Astrocyte of the hippocampus (primary cell): ENCODE data around the gene ASPG.
A peak's percentile ranks its signal among the peaks of the same experiment; 100 is the strongest.

Source experiments
- DNase-seq: peaks from one replicate; pipeline ENCODE4 v3.0.0; 2011; ENCODE audit warnings: low read depth, low spot score

ASPG gene

DNA sequence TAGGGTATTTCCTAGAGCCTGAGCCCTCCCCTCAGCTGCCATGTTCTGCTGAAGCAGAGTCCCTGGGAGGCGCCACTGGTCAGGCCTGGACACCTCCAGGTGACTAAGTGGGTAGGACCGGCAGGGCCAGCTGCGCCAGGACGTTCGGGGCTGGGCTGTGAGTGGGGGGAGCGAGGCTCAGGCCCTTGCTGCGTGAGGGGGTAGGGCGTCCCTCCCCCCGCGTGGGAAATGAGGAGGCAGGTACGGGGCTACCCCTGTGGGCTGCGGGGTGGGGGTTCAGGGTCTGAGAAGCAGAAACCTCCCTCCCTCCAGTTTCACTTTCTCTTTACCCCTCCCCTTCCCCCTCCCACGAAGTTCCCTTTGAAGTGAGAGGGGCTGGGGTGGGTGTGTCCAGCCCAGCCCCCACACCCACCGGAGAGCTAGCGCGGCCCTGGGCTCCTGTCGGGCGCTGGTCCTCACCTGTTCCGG lies 30.8 kb downstream of the ASPG start:
- DNase-seq: no peak

DNA sequence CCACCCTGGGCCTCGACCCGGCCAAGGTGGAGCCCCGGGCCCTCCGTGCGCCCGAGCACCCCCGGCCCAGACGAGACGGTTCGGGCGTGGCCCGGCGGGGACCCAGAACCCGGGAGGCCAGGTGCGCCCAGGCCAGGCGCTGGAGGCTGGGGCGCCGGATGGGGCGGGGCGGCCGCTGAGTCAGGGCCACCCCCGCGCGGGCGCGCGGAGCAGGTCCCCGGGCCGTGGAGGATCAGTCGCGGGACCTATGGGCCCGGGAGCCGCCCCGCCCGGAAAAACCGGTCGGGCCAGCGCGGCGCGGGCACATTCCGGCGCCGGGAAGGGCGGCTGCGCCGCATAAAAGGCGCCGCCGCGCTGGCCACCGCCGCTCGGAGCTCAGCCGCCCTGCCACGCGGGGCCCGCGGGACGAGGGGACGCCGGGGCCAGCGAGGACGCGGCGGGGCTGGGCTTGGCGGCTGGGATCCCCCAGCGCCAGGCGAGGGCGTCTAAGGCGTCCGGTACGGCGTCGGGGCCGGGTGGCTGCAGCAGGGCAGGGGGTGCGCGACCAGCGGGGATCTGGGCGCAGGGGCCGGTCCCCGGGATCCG lies 31.3 kb downstream of the ASPG start:
- no peak for DNase-seq

DNA sequence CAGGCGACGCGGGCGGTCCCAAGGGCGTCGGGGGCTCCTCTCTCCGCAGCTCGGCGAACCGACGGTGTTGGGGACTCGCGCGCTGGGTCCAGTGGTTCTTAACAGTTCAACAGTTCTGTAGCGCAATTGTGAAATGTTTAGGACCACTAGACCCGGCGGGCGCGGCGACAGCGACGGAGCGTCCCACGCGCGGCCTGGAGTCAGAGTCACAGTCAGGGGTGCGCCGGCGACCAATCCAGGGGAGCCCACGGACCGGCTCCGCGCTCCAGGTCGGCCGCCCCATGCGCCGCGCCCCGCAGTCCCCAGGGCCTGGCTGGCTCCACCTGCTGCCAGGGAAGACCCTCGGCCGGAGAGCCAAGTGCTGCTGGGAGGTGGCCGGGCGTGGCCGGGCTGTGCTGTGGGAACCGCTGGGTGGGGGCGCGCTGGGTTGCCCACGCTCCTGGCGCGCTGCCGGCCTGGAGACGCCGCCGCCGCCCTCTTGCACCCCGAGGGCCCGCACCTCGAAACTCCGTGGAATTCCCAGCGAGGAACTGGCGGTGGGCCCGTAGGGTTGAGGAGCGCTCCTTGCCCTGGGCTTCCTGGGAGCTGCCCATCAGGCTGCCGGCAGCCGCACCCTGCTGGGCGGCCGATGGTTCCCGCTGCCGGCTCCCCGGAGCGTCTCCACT lies 32.0 kb downstream of the ASPG start:
- DNase-seq: no peak

DNA sequence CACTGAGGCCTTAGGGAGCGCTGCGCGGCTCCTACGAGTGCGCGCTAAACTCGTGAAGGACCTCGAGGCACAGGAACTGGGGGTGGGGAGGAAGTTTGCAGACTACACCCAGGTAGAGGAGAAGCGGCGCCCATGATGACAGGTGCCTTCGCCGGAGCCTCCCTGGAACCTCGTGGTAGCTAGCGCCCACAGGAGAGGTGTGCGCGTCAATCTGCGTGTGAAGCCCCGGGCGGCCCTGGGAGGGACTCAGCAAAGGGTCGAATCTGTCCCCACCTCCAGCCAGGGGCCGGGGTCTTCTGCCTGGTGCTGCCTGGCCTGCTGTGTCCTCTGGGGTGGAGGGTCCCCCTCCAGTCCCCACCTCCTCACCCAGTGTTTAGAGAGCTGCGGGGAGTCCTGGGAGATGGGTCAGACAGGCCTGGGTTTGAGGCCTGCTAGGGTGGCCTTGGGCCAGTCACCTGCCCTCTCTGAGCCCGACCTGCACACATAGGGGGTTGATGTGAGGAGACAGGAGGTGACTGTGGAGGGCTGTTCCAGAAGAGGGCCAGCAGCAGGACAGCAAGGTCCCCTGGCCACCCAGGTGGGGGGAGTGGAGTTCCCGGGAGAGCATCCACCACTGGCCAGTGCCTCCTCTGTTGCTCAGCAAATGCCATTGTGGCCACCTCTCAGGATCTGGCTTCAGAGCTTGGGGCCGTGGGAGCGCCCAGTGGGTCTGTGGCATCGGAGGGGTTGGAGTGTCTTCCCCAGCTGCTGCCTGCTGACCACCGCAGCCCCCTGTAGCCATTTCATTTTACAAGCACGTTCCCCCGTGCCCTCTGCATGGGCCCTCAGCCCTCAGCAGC lies 32.7 kb downstream of the ASPG start:
- DNase-seq: no peak

DNA sequence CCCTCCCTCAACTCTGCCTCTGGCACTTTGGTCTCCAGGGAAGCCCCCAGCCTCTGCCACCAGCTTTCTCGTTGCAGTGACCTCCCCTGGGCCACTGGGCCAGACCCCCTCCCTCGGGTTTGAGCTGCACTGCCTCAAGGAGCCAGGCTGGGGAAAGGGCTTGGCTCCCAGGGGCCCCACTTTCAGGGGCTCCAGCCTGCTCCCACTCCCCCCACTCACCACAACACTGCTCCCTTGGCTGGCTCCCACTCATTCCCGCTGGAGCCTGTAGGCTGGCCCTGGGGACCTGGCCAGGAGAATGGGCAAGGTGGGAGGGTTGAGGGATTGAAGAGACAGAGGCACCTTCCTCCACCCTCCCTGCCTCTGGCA lies 33.6 kb downstream of the ASPG start:
- no peak for DNase-seq

DNA sequence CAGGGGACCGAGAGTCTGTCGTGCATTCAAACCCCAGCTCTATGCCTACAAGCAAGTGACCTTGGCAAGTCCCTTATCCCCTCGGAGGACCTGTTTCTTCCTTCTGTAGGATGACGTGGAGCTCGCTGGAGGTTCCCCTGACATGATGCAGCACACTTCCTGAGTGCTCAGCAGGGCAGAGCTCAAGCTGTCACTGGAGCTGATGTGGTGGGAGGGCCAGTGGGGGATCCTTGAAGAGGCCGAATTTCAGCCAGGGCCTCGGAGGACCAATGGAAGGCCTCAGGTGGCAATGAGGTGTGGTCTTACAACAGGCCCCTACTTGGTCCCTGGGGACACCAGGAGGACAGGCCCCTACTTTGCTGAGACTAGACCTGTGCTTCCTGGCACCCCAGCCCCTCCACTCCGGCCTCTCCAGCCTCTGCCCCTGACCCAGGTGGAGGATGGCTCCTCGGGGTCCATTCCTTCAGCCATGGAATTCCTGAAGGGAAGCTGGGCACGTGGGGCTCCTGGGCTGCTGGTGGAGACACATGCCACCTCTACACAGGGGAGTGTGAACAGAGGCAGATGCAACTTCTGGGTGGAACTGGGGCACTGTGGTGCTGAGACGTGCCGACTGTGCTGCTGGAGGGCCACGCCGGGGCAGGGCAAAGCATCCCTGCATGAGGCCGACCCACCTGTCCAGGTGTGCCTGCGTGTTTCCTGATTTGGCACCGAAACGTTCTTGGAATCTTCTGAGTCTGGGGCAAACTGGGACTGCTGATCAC lies 34.2 kb downstream of the ASPG start:
- no peak for DNase-seq

DNA sequence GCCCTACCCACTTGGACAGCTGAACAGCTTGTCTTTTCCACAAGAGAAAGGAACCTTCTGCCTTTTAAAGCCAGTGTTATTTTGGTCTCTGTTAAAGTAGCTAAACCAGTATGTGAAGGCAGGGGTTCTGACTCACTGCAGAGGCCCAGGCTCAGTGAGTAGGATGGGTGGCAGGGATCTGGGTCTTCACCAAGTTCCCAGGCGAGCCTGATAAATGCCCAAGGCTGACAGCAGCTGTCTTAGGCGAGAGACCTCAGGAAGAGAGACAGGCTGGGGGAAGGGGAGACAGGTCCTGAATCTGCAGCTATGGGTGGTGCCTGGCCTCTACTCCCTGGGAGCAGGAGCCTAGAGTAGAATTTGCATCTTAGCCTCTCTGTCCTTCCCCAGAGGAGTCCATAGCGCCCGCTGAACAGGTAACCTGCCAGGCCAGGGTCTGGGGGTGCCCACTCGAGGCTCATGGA lies 34.8 kb downstream of the ASPG start:
- no peak for DNase-seq

DNA sequence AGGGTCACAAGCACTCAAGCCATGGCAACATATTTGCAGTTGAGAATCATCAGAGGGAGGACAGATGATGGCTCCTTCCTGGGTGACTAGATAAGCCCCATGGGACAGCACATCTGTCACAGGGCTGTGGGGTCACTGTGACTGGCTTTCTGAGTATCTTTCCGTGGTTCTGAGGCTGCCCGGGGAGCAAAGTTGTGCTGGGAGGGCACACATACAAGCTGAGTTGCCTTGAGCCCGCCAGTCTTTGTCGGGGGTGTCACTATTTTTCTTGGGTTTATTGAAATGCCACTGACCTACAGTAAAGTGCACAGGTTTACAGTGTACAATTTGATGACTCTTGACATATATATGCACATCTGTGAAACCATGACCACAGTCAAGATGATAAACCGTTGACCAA lies 35.6 kb downstream of the ASPG start:
- no peak for DNase-seq

DNA sequence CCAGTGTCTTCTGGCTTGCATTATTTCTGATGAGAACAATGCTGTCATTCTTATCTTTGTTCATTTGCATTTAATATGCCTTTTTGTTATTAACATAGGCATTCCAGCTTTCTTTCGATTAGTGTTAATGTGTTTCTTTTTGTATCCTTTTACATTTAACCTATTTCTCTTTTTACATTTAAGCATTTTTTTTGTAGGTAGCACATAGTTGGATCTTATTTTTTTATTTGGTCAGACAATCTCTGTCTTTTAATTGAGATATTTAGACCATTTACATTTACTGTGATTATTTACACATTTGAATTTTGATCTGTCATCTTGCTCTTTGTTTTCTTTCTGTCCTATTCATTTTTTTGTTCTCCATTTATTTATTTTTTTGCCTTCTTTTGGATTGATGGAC lies 38.4 kb downstream of the ASPG start:
- DNase-seq: no peak

DNA sequence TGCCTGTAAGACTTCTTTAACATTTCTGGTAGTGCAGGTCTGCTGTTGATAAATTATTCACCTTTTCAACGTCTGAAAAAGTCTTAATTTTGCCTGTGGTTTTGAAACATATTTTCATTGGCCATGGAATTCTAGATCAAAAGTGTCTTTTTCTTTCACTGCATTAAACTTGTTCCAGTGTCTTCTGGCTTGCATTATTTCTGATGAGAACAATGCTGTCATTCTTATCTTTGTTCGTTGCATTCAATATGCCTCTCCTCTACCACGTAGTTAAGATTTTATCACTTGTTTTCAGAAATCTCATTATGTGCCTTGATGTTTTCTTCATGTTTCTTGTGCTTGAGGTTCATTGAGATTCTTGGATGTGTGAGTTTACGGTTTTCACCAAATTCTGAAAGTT lies 39.5 kb downstream of the ASPG start:
- DNase-seq: no peak

DNA sequence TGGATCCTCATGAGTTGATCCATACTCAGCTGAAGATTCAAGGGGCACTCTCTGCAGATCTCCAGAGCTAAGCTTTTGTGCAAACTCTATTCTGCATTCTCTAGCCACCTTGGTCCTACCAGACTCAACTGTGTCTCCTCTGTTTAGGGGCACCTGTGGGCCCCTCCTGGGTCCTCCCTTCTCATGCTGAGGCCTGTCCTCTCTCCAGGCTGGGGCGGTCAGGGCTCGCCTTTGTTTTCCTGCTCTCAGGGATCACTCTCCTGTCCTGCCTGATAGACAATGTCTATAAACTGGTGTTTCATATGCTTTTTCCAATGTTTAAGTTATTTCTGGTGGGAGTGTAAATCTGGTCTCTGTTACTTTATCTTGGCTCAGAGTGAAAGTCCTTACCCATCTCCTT lies 41.3 kb downstream of the ASPG start:
- no peak for DNase-seq

DNA sequence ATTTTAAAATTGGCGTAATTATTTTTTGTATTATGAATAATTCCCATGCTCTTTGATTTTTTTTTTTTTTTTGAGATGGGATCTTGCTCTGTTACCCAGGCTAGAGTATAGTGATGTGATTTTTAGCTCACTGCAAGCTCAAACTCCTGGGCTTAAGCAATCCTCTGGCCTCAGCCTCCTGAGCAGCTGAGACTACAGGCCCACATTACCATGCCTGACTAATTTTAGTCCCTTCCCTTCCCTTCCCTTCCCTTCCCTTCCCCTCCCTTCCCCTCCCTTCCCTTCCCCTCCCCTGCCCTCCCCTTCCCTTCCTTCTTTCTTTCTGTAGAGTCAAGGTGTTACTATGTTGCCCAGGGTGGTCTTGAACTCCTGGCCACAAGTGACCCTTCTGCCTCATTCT lies 43.5 kb downstream of the ASPG start:
- DNase-seq: no peak

DNA sequence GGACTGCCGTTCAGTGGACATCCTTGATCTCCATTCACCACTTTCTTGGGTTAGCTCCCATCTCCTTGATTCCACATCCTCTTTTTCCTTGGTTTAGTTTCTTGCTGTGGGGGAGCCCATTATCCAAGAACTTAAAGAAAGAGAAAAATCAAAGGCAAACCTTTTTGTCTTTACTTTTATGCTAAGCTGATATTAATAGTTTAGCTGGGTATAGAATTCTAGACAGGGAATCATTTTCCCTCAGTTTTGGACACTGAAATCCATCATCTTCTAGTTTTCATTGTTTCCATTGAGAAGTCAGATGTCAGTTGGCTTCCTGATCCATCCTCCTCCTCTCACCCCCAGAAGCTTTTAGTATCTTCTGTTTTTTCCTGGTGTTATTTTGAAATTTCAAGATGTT lies 44.1 kb downstream of the ASPG start:
- no peak for DNase-seq

DNA sequence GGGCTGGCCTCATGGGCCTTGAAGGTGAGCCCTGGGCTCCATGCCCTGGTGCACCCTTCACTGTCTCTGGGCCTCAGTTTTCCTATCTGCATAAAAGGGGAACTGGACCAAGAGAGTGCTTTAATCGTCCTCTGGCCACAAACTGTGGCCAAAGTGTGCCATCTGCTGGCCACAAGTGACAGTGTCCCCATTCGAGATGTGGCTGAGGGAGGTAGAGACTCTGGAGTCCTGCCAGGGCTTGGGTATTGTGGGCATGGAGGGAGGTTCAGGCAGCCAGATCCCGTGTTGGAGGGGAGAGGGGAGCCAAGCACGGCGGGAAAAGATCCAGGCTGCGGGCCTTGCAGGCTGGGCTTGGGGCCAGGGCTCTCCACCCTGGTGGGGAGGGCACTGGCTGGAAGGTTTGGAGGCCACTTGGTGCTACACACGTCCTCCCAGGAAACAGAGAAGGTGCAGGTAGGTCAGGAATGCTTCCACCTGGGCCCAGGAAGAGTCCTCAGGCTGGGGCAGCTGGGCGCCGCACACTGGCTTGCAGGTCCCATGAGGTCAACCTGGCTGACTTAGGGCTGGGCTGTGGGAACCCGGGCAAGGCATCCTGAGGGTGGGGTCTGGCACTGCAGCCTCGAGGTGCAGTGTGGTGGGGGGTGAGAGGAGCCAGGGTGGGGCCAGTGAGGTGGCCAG lies 45.6 kb downstream of the ASPG start:
- peak; percentile 50 for DNase-seq

DNA sequence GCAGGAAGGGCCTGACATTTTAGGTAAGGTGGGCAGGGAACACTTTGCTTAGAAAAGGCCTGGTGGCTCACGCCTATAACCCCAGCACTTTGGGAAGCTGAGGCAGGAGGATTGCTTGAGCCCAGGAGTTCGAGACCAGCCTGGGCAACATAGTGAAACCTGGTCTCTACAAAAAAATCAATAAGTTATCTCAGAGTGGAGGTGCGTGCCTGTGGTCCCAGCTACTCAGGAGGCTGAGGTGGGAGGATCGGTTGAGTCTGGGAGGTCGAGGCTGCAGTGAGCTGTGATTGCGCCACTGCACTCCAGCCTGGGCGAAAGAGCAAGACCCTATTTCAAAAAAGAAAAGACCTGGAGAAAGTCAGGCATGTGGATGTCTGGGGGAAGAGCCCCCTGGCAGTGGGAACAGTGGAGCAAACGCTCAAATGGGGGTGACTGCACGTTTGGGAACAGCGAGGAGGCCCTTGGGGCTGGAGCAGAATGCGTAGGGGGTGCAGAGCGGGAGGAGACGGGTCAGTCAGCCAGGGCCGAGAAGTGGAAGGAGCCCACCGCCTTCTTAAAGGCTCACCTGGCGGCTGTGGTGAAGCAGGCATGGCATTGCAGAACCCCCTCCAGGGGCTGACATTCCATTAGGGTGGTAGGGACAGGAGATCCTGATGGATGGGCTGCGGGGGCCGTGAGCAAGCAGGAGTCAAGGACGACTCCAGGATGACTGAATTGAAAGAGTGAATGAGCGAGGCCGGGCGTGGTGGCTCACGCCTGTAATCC lies 46.6 kb downstream of the ASPG start:
- no peak for DNase-seq

DNA sequence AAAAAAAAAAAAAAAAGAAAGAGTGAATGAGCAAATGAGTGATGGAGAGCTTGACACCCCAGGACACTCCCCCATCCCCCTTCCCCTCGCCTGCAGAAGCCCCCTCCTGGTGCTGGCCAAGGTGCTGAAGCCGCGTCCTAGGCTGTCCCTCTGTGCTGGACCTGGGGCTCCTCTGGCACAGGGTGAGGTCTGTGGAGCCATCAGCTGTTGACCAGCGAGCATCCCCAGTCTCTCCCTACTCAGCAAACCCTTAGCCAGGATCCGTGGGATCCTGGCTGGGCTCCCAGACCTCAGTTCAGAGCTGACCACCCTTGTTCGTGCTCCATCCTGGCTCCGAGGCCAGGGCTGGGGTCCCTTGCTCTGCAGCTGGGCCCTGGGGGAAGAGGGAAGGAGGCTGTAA lies 47.5 kb downstream of the ASPG start:
- no peak for DNase-seq

DNA sequence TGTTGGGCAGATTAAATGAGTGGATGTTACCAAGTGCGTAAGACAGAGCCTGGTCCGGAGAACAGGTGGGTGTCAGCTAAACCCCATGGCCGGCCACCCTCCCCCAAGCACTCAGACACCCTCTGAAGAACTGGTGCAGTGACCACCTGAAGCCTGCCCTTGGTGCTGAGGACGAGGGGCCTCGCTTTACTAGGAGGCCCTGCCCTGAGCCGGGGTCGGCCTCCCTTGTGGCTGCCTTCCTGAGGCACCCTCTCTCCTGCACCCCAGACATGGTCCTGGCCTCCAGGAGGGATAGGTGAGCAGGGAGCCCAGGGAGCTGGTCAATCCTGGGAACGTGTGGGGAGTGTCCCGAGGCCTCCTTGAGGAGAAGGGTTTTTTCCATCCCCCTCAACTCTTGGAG lies 48.0 kb downstream of the ASPG start:
- DNase-seq: no peak

DNA sequence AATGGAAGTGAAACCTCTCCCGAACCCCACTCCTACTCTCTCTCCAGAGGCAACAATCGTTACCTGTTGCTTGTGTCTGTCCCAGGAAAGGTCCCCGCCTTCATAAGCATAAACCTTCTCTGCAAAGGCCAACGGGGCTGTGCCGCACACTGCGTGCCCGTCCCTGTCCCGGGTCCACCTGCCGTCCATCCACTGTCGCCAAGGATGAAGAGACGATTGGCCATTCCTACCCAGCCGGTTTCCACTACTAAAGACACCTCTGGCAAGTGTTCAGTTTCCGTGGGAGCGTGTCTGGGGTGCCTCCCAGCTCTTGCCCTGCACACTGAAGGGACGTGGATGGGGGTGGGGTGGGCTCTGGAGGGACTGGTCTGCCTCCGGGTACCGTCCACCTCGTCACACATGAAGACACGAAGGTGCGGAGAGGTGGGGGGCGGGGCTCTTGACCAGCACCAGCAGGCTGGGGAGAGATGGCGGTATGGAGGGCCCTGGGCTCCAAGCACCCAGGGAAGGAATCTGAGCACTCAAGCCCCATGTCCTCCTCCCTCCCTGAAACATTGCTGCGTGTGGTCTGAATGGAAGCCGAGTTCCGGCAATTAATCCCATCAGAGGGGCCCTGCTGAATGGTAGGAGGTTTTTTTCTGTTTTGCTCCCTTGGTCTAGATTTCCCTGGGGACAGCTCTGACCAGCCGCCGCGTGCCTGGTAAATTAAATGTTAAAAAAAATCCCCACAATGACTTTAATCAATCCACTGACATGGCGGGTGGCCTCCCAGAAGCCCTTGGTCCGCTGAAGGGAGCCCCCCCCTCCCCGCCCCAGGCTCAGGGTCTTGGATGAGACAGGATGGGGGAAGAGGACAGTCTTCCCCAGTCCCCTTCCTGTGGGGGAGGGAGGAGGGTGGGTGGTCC lies 48.8 kb downstream of the ASPG start:
- no peak for DNase-seq

DNA sequence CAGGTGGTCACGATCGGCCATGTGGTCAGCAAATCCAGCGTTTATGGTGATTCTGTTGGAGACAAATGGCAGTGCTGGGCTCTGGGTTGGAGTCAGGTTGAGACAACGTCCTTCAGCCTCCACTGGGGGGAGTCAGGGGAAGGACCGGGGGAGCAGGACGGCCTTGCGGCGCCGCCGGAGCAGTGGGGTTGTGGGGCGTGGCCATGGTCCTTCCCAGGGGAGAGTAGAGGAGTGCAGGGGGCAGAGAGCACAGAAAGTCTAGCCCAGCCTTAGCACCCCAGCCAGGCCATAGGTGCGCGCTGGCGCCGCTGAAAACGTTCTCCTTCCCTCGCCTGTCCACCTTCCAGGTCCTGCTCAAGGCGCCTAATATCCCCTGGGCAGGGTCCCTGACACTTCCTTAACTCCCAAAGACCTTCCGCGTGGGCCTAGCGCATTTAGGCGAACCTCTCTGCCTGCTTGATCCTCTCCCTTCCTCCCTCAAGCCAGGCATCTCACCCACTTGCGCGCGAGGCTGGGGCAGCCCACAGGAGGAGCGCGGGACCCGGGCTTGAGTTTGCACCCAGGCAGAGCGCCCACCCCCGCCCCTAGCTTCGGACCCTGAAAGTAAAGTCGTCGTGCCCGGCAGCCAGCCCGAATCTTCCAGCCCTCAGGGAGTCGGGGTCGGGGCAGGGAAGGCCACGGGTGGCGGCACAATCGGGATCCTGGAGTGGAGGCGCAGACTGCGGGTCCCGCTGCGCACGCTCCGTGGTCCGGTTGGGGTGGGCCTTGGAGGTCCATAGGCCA lies 49.8 kb downstream of the ASPG start:
- DNase-seq: no peak
